Keratinocyte (primary cell): Measurements from ENCODE around the gene PTPRD.

ENCODE experiments used
- EZH2 ChIP-seq: IDR thresholded peaks from one replicate; pipeline ENCODE4 v1.6.1; 2012; ENCODE audit warnings: inconsistent platforms, mild to moderate bottlenecking, low read length, moderate library complexity
- TF ChIP-seq, protein P1 (sequence below), 3 experiments: IDR thresholded peaks in 1 of 3; conservative IDR thresholded peaks in 1 of 3; optimal IDR thresholded peaks in 1 of 3; 2 replicates in 2 of 3; 3 replicates in 1 of 3; pipeline versions ENCODE3 to v1.5.1; 2011; ENCODE audit warnings: low read length in 3 of 3, mild to moderate bottlenecking in 3 of 3, moderate library complexity in 2 of 3, control low read depth in 1 of 3, inconsistent platforms in 1 of 3; ENCODE audit not compliant: insufficient read depth in 2 of 3; ENCODE audit errors: extremely low read depth in 1 of 3

DNA sequence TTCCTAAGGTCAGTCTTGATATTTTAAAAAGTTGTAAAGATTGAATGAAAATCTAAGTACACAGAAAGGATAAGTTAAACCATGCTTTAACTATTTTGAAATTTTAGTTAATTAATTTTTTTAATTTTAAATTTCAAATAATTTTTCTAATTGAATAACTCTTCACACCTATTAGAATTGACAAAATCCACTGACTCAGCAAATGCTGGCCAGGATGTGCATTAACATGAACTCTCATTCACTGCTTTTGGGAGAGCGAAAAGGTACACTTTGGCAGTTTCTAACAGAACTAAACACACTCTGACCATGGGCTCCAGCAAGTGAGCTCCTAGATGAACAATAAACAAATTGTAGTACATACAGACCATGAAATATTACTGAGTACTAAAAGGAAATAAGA lies 209.5 kb downstream of the PTPRD start:
- TF ChIP-seq, protein P1, sequence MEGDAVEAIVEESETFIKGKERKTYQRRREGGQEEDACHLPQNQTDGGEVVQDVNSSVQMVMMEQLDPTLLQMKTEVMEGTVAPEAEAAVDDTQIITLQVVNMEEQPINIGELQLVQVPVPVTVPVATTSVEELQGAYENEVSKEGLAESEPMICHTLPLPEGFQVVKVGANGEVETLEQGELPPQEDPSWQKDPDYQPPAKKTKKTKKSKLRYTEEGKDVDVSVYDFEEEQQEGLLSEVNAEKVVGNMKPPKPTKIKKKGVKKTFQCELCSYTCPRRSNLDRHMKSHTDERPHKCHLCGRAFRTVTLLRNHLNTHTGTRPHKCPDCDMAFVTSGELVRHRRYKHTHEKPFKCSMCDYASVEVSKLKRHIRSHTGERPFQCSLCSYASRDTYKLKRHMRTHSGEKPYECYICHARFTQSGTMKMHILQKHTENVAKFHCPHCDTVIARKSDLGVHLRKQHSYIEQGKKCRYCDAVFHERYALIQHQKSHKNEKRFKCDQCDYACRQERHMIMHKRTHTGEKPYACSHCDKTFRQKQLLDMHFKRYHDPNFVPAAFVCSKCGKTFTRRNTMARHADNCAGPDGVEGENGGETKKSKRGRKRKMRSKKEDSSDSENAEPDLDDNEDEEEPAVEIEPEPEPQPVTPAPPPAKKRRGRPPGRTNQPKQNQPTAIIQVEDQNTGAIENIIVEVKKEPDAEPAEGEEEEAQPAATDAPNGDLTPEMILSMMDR (optimal IDR thresholded peaks at IDR 0.05 in 1 of 3, IDR thresholded peaks at IDR 0.05 in 1 of 3, conservative IDR thresholded peaks at IDR 0.05 in 1 of 3; ENCODE audit: extremely low read depth in 1 of 3, insufficient read depth in 2 of 3, low read length in 3 of 3) = no peak
- no peak for TF ChIP-seq EZH2
